ENCODE measurements around the gene CLK1.

CLK1 gene

DNA sequence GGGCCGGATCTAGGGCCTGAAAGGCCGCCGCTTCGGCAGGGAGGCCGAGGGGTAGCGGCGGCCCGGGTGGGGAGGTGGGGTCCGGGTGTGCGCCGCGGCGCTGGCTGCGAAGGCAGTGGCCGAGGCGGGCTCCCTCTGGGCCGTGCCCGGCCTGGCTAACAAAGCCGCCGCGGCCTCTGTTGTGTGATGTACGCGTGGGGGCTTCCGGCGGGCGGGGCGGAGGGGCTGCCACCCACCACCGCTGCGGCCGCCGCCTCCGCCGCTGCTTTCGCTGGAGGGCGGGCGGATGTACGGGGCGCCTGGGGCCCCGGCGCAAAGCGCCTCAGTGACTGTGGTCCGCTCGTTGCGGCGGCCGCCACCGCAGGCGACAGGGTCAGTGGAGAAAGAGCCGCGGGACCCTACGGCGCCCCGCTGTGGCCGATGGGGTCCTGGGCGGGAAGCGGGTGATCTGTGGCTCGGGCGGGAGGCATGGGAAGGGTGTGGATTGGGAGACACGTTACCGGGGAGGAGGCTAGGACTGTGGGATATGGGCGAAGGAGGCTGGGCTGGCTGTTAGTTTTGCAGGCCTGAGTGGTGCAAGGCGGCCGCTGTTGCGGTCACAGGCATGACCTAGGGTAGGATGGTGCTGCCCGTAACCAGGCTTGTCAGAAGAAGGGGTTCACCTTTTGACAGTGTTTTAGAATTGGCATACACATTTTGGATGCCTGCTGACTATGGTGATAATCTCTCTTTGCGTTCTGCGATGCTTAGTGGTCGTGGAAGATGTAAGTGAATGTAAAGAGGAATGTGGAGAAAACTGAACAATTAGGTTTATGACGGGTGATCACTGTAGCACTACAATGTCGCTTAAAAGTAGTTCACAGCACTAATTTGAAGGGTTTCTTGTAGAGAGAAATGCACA, 52.1 kb downstream of the CLK1 start:
- Histone ChIP-seq H3K27ac (ENCODE audit: low read depth, low read length) (peak overlapping the region; percentile 98), H3K9me3 (ENCODE audit: control insufficient read depth in 5 of 5, low read length in 5 of 5) (no peaks in the 10 kb centered on the region), H3K36me3 (ENCODE audit: control insufficient read depth in 5 of 5, insufficient read depth in 5 of 5, low read length in 5 of 5) (peaks cover 32 to 39% (median 34%) of the 10 kb centered on the region in 5 donors), H3K4me3 (ENCODE audit: low read depth in 1 of 5, low read length in 5 of 5) (peak overlapping the region; percentile 72 to 97 (median 85)), H3K9ac (ENCODE audit: low read length in 5 of 5) (peak overlapping the region; percentile 84 to 99 (median 97)), H3K4me1 (ENCODE audit: control insufficient read depth in 5 of 5, insufficient read depth in 5 of 5, low read length in 5 of 5) (peaks cover 7 to 46% (median 37%) of the 10 kb centered on the region in 5 donors), H3K27me3 (ENCODE audit: control insufficient read depth in 5 of 5, insufficient read depth in 4 of 5, low read length in 5 of 5) (no peaks in the 10 kb centered on the region)

DNA sequence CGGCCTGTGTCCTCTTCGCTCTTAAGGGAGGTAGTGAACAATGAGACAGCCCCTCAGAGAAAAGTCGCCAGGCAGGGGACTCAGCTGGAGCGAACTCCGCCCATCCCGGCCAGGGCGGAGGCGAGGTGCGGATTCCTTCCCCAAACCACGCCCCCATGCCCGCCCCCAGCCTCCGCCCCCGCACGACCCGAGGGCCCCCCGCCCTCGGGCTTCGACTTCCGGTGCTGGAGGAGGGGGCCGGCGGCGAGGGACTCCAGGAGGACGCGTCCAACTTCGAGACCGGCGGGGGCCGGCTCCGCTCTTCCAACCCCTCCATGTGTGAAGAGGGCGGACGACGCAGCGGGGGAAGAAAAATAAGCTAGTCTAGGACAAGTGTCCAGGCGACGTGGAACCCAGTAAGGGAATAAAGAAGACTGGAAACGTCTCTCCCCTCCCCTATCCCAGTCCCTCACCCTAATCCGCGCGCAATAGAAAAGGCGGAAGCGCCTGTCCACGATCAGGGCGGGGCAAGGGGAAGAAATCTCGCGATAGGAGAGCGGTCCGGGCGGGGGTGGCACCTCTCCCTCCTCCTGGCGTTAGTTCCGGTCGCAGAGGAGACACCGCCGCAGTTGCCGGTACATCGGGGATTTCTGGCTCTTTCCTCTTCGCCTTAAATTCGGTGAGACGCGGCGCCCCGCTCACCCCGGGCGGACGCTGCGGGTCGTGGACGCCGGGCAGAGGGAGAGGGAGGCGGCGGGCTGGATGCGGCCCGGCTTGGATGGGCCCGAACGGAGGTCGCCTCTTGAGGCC, 52.9 kb downstream of the CLK1 start, which contains the start of gene BZW1:
Gene BZW1 (plus strand): TSS at position 578 of the 789 bp plus-strand sequence. CDS start 1,308 bp downstream, outside the sequence.
- Histone ChIP-seq H3K27me3 (ENCODE audit: control insufficient read depth in 5 of 5, insufficient read depth in 4 of 5, low read length in 5 of 5) (no peaks in the 10 kb centered on the region), H3K4me1 (ENCODE audit: control insufficient read depth in 5 of 5, insufficient read depth in 5 of 5, low read length in 5 of 5) (peaks cover 7 to 46% (median 37%) of the 10 kb centered on the region in 5 donors), H3K27ac (ENCODE audit: low read depth, low read length) (peak within 1 kb of the TSS; percentile 98), H3K9ac (ENCODE audit: low read length in 5 of 5) (peak within 1 kb of the TSS; percentile 84 to 99 (median 97)), H3K4me3 (ENCODE audit: low read depth in 1 of 5, low read length in 5 of 5) (peak within 1 kb of the TSS; percentile 72 to 97 (median 85)), H3K9me3 (ENCODE audit: control insufficient read depth in 5 of 5, low read length in 5 of 5) (no peaks in the 10 kb centered on the region), H3K36me3 (ENCODE audit: control insufficient read depth in 5 of 5, insufficient read depth in 5 of 5, low read length in 5 of 5) (peaks cover 24 to 30% (median 27%) of the 10 kb centered on the region in 5 donors)

DNA sequence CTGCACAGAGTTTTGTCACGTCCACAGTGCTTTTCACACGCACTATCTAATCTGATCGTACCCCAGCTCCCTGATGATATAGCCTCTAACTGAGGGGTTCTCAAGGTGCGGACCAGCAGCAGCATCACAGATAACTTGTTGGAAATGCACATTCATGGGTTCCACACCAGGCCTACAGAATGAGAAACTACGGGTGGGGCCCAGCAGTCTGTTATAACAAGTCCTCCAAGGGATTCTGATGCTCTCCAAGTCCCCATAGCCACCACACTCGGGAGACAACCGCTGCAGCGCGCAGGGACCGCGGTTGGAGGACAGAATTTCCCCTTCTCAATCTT, 53.5 kb downstream of the CLK1 start:
- H3K4me1 ChIP-seq (ENCODE audit: control insufficient read depth in 5 of 5, insufficient read depth in 5 of 5, low read length in 5 of 5) = peaks cover 7 to 46% (median 37%) of the 10 kb centered on the region in 5 donors
- no peaks in the 10 kb centered on the region for H3K9me3 ChIP-seq (ENCODE audit: control insufficient read depth in 5 of 5, low read length in 5 of 5)
- peak overlapping the region; percentile 71 to 93 (median 77) for H3K4me3 ChIP-seq (ENCODE audit: low read depth in 1 of 5, low read length in 5 of 5)
- H3K36me3 ChIP-seq (ENCODE audit: control insufficient read depth in 5 of 5, insufficient read depth in 5 of 5, low read length in 5 of 5) = peaks cover 18 to 25% (median 24%) of the 10 kb centered on the region in 5 donors
- peak overlapping the region; percentile 98 for H3K27ac ChIP-seq (ENCODE audit: low read depth, low read length)
- no peaks in the 10 kb centered on the region for H3K27me3 ChIP-seq (ENCODE audit: control insufficient read depth in 5 of 5, insufficient read depth in 4 of 5, low read length in 5 of 5)
- peak overlapping the region; percentile 66 to 99 (median 79) for H3K9ac ChIP-seq (ENCODE audit: low read length in 5 of 5)

DNA sequence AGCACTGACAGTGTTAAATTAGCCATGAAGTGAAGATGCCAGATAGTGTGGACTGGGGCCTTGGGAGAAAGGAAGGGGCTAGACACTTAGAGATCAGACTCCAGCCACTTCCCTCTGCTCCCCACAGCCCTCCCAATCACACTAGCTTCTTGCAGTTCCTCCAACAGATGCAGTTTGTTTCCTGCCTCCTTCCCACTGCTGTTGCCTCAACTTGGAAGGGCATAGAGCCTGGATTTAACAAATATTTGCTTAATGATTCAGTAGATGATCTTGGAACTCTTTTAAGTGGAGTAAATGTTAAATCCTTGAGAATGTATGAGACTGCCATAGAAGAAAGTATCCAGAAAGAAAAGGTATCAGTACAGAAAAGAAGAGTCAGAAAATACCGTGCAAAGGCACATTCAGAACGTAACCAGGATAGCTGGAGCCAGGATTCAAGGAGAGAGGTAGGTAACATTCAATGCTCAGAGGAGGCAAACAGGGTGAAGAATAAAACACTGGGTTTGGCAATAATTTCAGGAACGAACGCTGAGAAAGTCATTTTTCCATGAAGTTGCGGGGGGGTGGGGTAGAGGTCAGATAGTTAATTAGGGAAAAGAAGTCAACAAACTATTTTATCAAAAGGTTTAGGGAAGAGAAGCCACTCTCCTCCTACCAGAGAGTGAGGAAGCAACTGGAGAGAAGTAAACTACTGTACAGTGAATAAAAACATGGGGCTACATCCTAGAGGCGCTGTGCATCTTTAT, 54.0 kb downstream of the CLK1 start:
- Histone ChIP-seq H3K36me3 (ENCODE audit: control insufficient read depth in 5 of 5, insufficient read depth in 5 of 5, low read length in 5 of 5) (peaks cover 13 to 19% (median 18%) of the 10 kb centered on the region in 5 donors), H3K27ac (ENCODE audit: low read depth, low read length) (peak overlapping the region; percentile 98), H3K9me3 (ENCODE audit: control insufficient read depth in 5 of 5, low read length in 5 of 5) (no peaks in the 10 kb centered on the region), H3K9ac (ENCODE audit: low read length in 5 of 5) (peak overlapping the region; percentile 66 to 99 (median 79)), H3K4me1 (ENCODE audit: control insufficient read depth in 5 of 5, insufficient read depth in 5 of 5, low read length in 5 of 5) (peaks cover 7 to 46% (median 37%) of the 10 kb centered on the region in 5 donors), H3K4me3 (ENCODE audit: low read depth in 1 of 5, low read length in 5 of 5) (peak overlapping the region; percentile 71 to 93 (median 77)), H3K27me3 (ENCODE audit: control insufficient read depth in 5 of 5, insufficient read depth in 4 of 5, low read length in 5 of 5) (no peaks in the 10 kb centered on the region)

DNA sequence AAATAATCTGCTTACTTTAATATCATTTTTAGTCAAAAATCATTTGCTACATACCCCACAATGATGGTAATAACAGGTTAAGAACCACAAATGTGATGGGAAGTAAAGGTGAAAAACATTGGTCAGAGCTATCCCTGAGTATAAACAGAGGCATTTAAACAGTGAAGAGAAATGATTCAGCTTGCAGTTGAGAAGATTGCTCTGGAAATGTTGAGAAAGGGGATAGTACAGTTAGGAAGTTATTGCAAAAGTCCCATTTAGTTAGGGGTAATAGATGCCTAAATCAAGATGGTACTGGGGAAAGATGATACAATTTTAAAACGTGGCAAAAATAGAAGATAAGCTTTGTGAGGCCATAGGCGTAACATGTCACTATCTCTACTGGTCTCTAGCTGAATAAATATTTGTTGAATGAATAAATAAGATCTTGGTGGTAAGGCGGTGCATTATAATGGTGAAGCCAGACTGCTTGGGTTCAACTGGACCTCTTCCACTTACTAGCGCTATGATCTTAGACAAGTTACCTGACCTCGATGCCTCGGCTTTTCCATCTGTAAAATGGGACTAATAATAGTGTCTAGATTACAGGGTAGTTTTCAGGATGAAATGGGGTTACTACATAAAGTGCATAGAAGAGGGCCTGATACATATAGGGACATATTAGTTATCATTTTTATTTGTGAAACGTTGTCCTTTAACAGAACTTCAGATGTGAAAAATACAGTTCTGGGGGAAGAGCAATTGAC, 54.8 kb downstream of the CLK1 start:
- peak overlapping the region in 3 of 5 donors; percentile 75 to 99 (median 81) for H3K9ac ChIP-seq (ENCODE audit: low read length in 5 of 5)

More for the DNA sequence above, 54.8 kb downstream of the CLK1 start:
- H3K27ac ChIP-seq (ENCODE audit: low read depth, low read length) = peak overlapping the region; percentile 98
- peaks cover 7 to 12% (median 11%) of the 10 kb centered on the region in 5 donors for H3K36me3 ChIP-seq (ENCODE audit: control insufficient read depth in 5 of 5, insufficient read depth in 5 of 5, low read length in 5 of 5)
- no peaks in the 10 kb centered on the region for H3K9me3 ChIP-seq (ENCODE audit: control insufficient read depth in 5 of 5, low read length in 5 of 5)
- H3K4me3 ChIP-seq (ENCODE audit: low read depth in 1 of 5, low read length in 5 of 5) = peak overlapping the region in 1 of 5 donors; percentile 93
- no peaks in the 10 kb centered on the region for H3K27me3 ChIP-seq (ENCODE audit: control insufficient read depth in 5 of 5, insufficient read depth in 4 of 5, low read length in 5 of 5)
- peaks cover 5 to 40% (median 37%) of the 10 kb centered on the region in 5 donors for H3K4me1 ChIP-seq (ENCODE audit: control insufficient read depth in 5 of 5, insufficient read depth in 5 of 5, low read length in 5 of 5)

Measured in subcutaneous abdominal adipose tissue (tissue), 5 donors.